ENCODE measurements around the gene PRPS2.

DNA sequence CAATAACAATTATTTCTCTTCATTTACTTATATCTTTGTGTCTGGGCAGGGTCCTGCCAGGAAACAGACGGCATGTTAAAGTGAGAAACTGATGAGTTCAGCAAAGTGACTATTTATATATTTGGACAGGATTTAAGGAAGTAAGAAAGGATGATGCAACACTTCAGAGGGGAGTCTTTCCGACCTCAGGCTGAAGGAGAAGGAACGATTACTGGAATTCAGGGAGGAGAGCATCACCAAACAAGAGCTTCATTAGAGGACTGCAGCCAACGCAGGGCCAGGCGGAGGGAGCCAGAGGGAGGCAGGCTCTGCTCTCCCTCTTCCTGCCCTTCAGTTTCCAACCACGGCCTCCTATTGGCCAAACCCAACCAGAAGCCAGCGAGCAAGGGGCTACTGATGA, 74.1 kb downstream of the PRPS2 start:
- TF ChIP-seq EZH2 (IDR thresholded peaks at IDR 0.05; ENCODE audit: insufficient read depth, low read length) (no peak), CTCF (IDR thresholded peaks at IDR 0.05; ENCODE audit: insufficient read depth, low read depth, low read length) (no peak)
